ENCODE results near the gene TXNDC2.

GRCh38 chr18:9928646-9929259 is 43.0 kb downstream of the TXNDC2 start:
- no peak for TF ChIP-seq EZH2 (IDR thresholded peaks at IDR 0.05; ENCODE audit: insufficient read depth, poor library complexity, severe bottlenecking)
- no peak for TF ChIP-seq EZH2phosphoT487 (IDR thresholded peaks at IDR 0.05; ENCODE audit: insufficient read depth, low read depth)
